ENCODE results near the gene BTBD9. TPM values are rescaled to one million over a fixed set of nuclear protein-coding genes. Genes with fewer than 3 reads are reported as not detected.

Gene BTBD9
- total RNA-seq, 1 donor, result 21.4 TPM

DNA sequence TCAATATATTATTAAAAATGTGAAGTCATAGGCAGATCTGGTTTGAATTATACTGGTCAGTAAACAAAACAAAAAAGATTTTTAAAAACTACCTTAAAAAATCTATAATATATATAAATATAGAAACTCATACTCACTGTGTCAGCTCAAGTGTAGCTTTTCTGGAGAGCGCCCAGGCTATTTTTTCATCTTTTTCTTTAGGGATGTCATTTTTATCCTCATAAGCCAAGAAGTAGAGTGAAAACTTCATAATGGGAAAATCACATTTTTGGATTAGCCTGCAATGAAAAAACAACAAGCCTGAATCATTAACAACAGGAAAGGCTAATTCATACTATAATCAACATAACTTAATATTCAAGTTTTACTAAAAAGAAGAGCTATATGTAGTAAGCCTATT lies 44.5 kb upstream of the BTBD9 start:
- no peak for DNase-seq (ENCODE audit: low read depth)
- H3K4me3 ChIP-seq (ENCODE audit: low read depth, low read length), result no peak overlapping the region
- no peak for TF ChIP-seq CTCF (IDR thresholded peaks at IDR 0.05; ENCODE audit: insufficient read depth, low read length)

GRCh38 chr6:38681850-38682249 lies 42.1 kb upstream of the BTBD9 start:
- TF ChIP-seq CTCF (IDR thresholded peaks at IDR 0.05; ENCODE audit: insufficient read depth, low read length), result no peak
- no peak overlapping the region for H3K4me3 ChIP-seq (ENCODE audit: low read depth, low read length)
- no peak for DNase-seq (ENCODE audit: low read depth)

- no peak for DNase-seq (ENCODE audit: low read depth)
- no peak overlapping the region for H3K4me3 ChIP-seq (ENCODE audit: low read depth, low read length)
- TF ChIP-seq CTCF (IDR thresholded peaks at IDR 0.05; ENCODE audit: insufficient read depth, low read length), result no peak
Measured at GRCh38 chr6:38679668-38680067, 39.9 kb upstream of the BTBD9 start.

DNA sequence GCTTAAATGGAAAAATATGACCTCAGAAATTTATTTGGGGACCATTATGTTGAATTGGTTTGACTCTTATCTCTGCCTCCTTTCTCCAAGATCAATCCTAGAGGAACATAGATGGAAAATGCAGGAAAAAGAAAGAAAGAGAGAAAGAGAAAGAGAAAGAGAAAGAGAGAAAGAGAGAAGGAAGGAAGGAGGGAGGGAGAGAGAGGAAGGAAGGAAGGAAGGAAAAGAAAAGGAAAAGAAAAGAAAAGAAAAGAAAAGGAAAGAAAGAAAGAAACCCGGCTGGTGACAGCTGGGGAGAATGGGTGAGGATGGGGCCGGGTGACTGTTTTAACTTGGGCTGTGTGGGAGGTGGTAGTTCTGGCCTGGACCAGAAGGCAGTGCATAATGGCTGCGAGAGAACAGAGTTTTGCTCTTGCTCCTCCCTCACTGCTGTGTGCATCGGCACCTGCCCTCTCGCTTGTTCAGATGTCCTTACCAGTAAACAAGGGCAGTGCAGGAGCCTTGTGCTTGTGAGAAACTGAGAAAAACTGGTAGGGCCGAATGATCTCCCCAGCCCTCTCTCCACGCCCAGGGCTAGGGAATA lies 38.5 kb upstream of the BTBD9 start:
- no peak overlapping the region for H3K4me3 ChIP-seq (ENCODE audit: low read depth, low read length)
- DNase-seq (ENCODE audit: low read depth), result no peak
- no peak for TF ChIP-seq CTCF (IDR thresholded peaks at IDR 0.05; ENCODE audit: insufficient read depth, low read length)

- TF ChIP-seq CTCF (IDR thresholded peaks at IDR 0.05; ENCODE audit: insufficient read depth, low read length), result no peak
- H3K4me3 ChIP-seq (ENCODE audit: low read depth, low read length), result no peak overlapping the region
- no peak for DNase-seq (ENCODE audit: low read depth)
Measured at GRCh38 chr6:38676974-38677544, 37.3 kb upstream of the BTBD9 start.

GRCh38 chr6:38676236-38676973 lies 36.7 kb upstream of the BTBD9 start:
- no peak overlapping the region for H3K4me3 ChIP-seq (ENCODE audit: low read depth, low read length)
- no peak for DNase-seq (ENCODE audit: low read depth)
- TF ChIP-seq CTCF (IDR thresholded peaks at IDR 0.05; ENCODE audit: insufficient read depth, low read length), result no peak
